Activated naive CD8-positive, alpha-beta T cell (primary cell): ENCODE results near the gene PPM1H.
"Not testable (repeated sequence)": the region's sequence is repeated elsewhere in the genome, so short reads cannot be mapped to it uniquely, and the experiment has no call there.

Source experiments
- H3K27ac Mint-ChIP-seq: one replicate; pipeline ENCODE4 v1.8.0; 2021; ENCODE audit warnings: mixed read lengths
- H3K27me3 Mint-ChIP-seq: one replicate; pipeline ENCODE4 v1.8.0; 2021; ENCODE audit warnings: mixed read lengths
- H3K36me3 Mint-ChIP-seq: one replicate; pipeline ENCODE4 v1.8.0; 2021; ENCODE audit warnings: mixed read lengths
- H3K4me1 Mint-ChIP-seq: one replicate; pipeline ENCODE4 v1.8.0; 2021; ENCODE audit warnings: low read depth, mixed read lengths
- H3K4me3 Mint-ChIP-seq: one replicate; pipeline ENCODE4 v1.8.0; 2021; ENCODE audit warnings: mild to moderate bottlenecking, mixed read lengths
- H3K9me3 Mint-ChIP-seq: one replicate; pipeline ENCODE4 v1.8.0; 2021; ENCODE audit warnings: low read depth, mixed read lengths

PPM1H gene

DNA sequence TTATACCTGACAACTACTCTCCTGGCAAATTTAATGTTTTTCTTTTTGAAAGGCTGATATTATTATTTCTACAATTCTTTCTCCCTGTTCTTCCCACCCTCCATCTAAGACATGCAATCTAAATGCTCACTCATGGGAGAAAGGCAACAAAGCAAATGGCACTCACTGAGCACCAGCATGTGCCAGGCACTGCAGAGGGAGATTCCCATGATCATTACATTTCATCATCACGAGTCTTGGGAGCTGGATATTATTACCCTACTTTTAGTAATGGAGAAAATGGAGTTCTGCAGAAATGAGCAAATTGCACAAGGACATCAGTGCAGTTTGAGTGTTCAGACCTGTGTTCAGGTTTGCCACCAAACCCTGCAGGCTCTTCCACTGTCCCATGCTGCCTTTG lies 27.9 kb downstream of the PPM1H start:
- H3K4me1 Mint-ChIP-seq: no peaks in the 10 kb centered on the region
- no peak overlapping the region for H3K4me3 Mint-ChIP-seq
- H3K27me3 Mint-ChIP-seq: peaks cover 18% of the 10 kb centered on the region
- H3K27ac Mint-ChIP-seq: no peak overlapping the region
- no peaks in the 10 kb centered on the region for H3K9me3 Mint-ChIP-seq
- H3K36me3 Mint-ChIP-seq: no peaks in the 10 kb centered on the region

DNA sequence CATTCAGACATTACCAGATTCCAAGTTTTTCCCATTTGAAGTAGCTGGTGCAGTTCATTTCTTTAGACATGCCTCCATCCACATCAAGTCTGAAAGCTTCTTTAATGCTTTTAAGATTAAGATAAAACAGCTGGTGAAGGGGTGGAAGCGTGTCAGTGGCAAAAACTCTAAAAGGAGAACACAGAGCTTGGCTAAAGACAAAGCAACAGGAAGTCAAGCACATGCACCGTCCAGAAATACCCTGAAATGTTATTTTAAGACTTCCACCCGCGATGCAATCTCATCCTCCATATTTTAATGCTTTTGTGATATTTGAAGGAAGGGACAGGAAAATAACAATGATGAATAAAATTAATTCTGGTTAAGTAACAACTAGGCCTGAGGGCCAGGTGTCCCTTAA lies 31.8 kb downstream of the PPM1H start:
- Mint-ChIP-seq H3K4me3 (no peak overlapping the region), H3K27ac (no peak overlapping the region), H3K27me3 (peaks cover 11% of the 10 kb centered on the region), H3K36me3 (no peaks in the 10 kb centered on the region), H3K9me3 (no peaks in the 10 kb centered on the region), H3K4me1 (no peaks in the 10 kb centered on the region)

- no peak overlapping the region for H3K27ac Mint-ChIP-seq
- no peaks in the 10 kb centered on the region for H3K4me1 Mint-ChIP-seq
- H3K36me3 Mint-ChIP-seq: no peaks in the 10 kb centered on the region
- no peaks in the 10 kb centered on the region for H3K9me3 Mint-ChIP-seq
- H3K27me3 Mint-ChIP-seq: peaks cover 5% of the 10 kb centered on the region
- no peak overlapping the region for H3K4me3 Mint-ChIP-seq
These were observed 34.2 kb downstream of the PPM1H start for GRCh38 chr12:62900686-62901272.

- H3K36me3 Mint-ChIP-seq: no peaks in the 10 kb centered on the region
- H3K4me3 Mint-ChIP-seq: no peak overlapping the region
These were observed 35.2 kb downstream of the PPM1H start for GRCh38 chr12:62899568-62900390.

DNA sequence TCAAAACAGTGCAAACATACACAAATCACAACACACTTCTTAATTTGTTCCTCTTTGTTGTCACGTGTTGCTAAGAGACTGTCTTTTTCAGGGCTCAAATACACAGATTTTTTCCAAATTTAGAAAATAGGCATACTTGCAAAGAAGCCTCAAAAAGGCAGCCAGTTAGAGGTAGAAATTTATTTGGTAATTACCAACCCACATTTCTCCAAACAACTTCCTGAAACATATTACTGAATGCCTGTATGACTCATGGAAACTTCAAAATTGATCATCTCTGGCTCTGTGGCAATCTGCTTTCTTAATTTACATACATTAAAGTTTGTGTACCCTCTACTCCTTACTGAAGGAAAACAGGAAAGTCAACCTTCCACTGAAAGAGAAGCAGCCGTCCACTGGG lies 36.4 kb downstream of the PPM1H start:
- no peak overlapping the region for H3K27ac Mint-ChIP-seq
- no peaks in the 10 kb centered on the region for H3K36me3 Mint-ChIP-seq
- H3K4me3 Mint-ChIP-seq: no peak overlapping the region
- no peaks in the 10 kb centered on the region for H3K27me3 Mint-ChIP-seq
- H3K9me3 Mint-ChIP-seq: no peaks in the 10 kb centered on the region
- H3K4me1 Mint-ChIP-seq: no peaks in the 10 kb centered on the region

More at GRCh38 chr12:62899568-62900390, 35.2 kb downstream of the PPM1H start:
- H3K9me3 Mint-ChIP-seq: no peaks in the 10 kb centered on the region
- H3K27ac Mint-ChIP-seq: no peak overlapping the region
- H3K4me1 Mint-ChIP-seq: no peaks in the 10 kb centered on the region
- peaks cover 5% of the 10 kb centered on the region for H3K27me3 Mint-ChIP-seq

DNA sequence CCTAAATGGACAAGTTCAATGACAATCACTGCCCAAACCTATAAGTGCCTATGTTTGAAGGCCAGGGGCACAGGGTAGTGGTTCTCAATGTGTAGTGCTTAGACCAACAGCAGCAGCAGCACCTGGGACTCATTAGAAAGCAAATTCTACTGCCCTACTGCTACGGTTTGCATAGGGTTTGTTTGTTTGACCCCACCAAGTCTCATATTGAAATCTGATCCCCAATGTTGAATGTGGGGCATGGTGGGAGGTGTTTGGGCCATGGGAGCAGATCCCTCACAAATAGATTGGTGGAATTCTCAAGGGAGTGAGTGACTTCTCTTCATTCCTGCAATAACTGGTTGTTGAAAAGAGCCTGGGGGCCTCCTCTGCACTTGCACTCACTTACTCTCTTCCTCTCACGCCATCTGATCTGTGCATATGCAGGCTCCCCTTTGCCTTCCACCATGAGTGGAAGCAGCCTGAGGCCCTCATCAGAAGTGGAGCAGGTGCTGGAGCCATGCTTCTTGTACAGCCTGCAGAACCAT lies 39.5 kb downstream of the PPM1H start:
- H3K4me1 Mint-ChIP-seq: peaks cover 9% of the 10 kb centered on the region
- H3K36me3 Mint-ChIP-seq: no peaks in the 10 kb centered on the region
- H3K9me3 Mint-ChIP-seq: no peaks in the 10 kb centered on the region
- H3K27me3 Mint-ChIP-seq: no peaks in the 10 kb centered on the region
- H3K27ac Mint-ChIP-seq: no peak overlapping the region
- H3K4me3 Mint-ChIP-seq: no peak overlapping the region

- Mint-ChIP-seq H3K27ac (no peak overlapping the region), H3K4me3 (no peak overlapping the region), H3K36me3 (no peaks in the 10 kb centered on the region), H3K27me3 (no peaks in the 10 kb centered on the region), H3K9me3 (no peaks in the 10 kb centered on the region), H3K4me1 (peaks cover 9% of the 10 kb centered on the region)
These were observed 41.7 kb downstream of the PPM1H start for GRCh38 chr12:62893276-62893675.

- no peak overlapping the region for H3K27ac Mint-ChIP-seq
- no peaks in the 10 kb centered on the region for H3K27me3 Mint-ChIP-seq
- H3K4me3 Mint-ChIP-seq: no peak overlapping the region
- H3K4me1 Mint-ChIP-seq: peaks cover 9% of the 10 kb centered on the region
- H3K9me3 Mint-ChIP-seq: no peaks in the 10 kb centered on the region
- no peaks in the 10 kb centered on the region for H3K36me3 Mint-ChIP-seq
These were observed 43.0 kb downstream of the PPM1H start for GRCh38 chr12:62891805-62892549.

GRCh38 chr12:62888454-62889110 lies 46.4 kb downstream of the PPM1H start:
- no peak overlapping the region for H3K27ac Mint-ChIP-seq
- H3K27me3 Mint-ChIP-seq: no peaks in the 10 kb centered on the region
- H3K36me3 Mint-ChIP-seq: peaks cover 2% of the 10 kb centered on the region
- H3K9me3 Mint-ChIP-seq: no peaks in the 10 kb centered on the region
- peaks cover 9% of the 10 kb centered on the region for H3K4me1 Mint-ChIP-seq
- H3K4me3 Mint-ChIP-seq: no peak overlapping the region

GRCh38 chr12:62886796-62887195 lies 48.2 kb downstream of the PPM1H start:
- H3K4me3 Mint-ChIP-seq: no peak overlapping the region
- H3K36me3 Mint-ChIP-seq: peaks cover 2% of the 10 kb centered on the region
- H3K9me3 Mint-ChIP-seq: no peaks in the 10 kb centered on the region
- H3K27me3 Mint-ChIP-seq: no peaks in the 10 kb centered on the region
- H3K4me1 Mint-ChIP-seq: peaks cover 4% of the 10 kb centered on the region
- H3K27ac Mint-ChIP-seq: no peak overlapping the region

DNA sequence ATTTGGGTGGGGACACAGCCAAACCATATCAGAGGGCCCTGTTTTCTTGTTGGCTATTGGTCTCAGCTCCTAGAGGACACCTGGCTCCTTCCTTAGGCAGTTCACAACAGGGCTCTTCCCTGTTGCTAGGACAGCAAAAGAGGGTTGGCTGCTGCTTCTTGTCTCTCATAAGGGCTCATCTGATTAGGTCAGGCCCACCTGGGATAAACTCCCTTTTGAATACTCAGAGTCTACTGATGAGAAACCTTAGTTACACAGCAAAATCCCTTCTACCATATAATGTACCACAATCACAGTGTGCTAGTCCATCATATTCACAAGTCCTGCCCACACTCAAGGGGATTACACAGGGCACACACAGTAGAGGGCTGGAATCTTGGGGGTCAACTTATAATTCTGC lies 49.7 kb downstream of the PPM1H start:
- Mint-ChIP-seq H3K27ac (no peak overlapping the region), H3K9me3 (no peaks in the 10 kb centered on the region), H3K36me3 (peaks cover 2% of the 10 kb centered on the region), H3K27me3 (no peaks in the 10 kb centered on the region), H3K4me1 (no peaks in the 10 kb centered on the region), H3K4me3 (no peak overlapping the region)

DNA sequence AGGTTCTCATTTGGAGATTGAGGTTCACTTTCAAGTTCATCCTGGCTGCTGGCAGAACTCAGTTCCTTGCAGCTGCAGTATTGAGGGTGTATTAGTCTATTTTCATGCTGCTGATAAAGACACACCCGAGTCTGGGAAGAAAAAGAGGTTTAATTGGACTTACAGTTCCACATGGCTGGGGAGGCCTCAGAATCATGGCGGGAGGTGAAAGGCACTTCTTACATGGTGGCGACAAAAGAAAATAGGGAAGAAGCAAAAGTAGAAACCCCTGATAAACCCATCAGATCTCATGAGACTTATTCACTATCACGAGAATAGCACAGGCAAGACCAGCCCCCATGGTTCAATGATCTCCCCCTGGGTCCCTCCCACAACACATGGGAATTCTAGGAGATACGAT lies 50.1 kb downstream of the PPM1H start:
- not testable (repeated sequence) for H3K9me3 Mint-ChIP-seq, H3K36me3 Mint-ChIP-seq, H3K27ac Mint-ChIP-seq, H3K27me3 Mint-ChIP-seq, H3K4me1 Mint-ChIP-seq, H3K4me3 Mint-ChIP-seq

DNA sequence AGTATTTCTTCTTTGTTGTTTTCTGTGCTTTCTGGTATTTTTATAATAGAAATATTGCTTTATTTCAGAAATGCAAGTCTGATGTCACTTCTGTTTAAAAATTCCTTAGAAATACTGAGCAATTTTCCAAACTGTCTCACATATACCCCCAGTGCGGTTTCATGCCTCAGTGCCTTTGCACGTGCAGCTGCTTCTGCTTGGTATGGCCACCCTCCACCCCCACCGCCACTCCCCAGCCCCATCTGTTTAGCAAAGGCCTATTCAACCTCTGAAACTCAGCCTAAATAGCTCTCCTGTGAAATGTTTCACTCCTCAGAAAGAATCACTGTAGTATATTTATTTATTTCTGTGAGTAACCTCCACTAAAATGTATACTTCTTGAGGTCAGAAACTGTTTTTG lies 52.3 kb downstream of the PPM1H start:
- Mint-ChIP-seq H3K9me3 (no peaks in the 10 kb centered on the region), H3K27me3 (no peaks in the 10 kb centered on the region), H3K4me1 (no peaks in the 10 kb centered on the region), H3K4me3 (no peak overlapping the region), H3K27ac (no peak overlapping the region), H3K36me3 (peaks cover 2% of the 10 kb centered on the region)

DNA sequence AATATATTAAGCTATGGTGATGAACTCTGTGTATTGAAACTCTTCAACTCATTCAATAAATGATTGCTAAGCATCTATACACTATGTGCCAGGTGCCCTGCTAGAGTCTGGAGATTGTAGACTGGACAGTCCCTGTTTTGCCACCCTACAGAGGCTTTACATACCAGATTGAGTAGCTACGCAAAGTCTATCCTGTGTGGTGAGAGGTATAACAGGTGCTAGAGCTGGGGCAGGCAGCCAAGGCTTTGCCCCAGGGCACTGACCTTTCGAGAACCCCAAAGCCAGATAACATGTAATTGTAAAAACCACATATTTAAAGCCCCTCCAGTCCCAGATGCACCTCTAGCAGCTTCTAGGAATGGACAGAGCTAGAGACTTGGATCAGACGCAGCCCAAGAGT lies 52.8 kb downstream of the PPM1H start:
- Mint-ChIP-seq H3K9me3 (no peaks in the 10 kb centered on the region), H3K4me3 (no peak overlapping the region), H3K36me3 (peaks cover 2% of the 10 kb centered on the region), H3K4me1 (no peaks in the 10 kb centered on the region), H3K27me3 (peaks cover 3% of the 10 kb centered on the region), H3K27ac (no peak overlapping the region)

- Mint-ChIP-seq H3K4me3 (no peak overlapping the region), H3K4me1 (no peaks in the 10 kb centered on the region), H3K27ac (no peak overlapping the region), H3K9me3 (no peaks in the 10 kb centered on the region), H3K36me3 (peaks cover under 1% of the 10 kb centered on the region), H3K27me3 (peaks cover 5% of the 10 kb centered on the region)
These were observed 55.3 kb downstream of the PPM1H start for GRCh38 chr12:62879691-62880090.
